GM18870 (cell line): Measurements from ENCODE around the gene SULT2A1.
"Not testable (repeated sequence)": the region's sequence is repeated elsewhere in the genome, so short reads cannot be mapped to it uniquely, and the experiment has no call there.

Source experiments
- ATAC-seq: cut with Tn5 transposase; IDR thresholded peaks from one replicate; pipeline ENCODE4 v1.9.1; 2021; ENCODE audit warnings: moderate library complexity; ENCODE audit not compliant: unreplicated experiment

The SULT2A1 gene

DNA sequence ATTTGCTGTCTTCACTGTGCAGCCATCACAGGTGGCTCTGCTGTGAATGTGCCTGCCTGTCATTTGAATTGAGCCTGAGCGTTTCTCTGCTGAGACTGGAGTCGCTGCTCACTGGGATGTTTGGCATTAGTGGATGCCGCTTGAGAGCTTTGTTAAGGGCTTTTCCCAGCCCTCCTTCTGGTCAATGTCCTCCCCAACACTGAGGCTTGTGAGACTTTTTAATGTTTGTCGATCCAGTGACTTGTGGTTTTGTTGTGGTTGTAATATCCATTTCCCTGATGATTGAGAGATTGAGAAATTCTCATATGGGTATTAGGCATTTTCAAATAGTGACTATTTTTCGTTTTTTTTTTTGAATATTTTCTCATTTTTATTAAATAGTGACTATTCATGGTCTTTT is 24.5 kb downstream of the SULT2A1 start:
- no peak for ATAC-seq

DNA sequence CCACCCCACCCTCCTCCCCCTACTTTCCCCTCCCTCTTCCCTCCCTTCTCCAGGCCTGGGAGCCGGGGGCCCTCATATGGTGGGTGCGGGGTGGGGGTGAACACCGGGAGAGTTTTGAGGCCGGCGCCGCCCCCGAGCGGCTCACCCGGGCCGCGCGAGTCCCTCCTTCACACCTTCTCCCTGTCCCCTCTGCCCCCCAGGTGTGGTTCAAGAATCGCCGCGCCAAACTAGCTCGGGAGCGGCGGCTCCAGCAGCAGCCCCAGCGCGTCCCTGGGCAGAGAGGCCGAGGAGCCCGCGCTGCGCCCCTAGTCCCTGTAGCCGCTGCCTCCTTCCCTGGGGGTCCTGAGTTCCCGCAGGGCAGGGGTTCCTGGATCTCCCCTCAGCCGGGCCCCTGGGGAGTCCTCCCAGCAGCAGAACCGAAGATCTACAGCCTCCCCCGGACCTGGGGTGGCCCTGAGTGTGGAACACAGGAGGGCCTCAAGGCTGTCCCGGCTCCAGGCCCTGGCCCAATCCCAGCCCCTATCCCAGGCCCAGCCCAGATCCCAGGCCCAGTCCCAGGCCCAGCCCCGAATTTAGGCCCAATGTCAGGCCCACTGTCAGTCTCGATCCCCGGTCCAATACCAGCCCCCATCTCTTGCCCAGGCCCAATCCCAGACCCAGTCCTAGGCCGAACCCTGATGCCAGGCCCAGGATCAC is 25.4 kb downstream of the SULT2A1 start:
- no peak for ATAC-seq

DNA sequence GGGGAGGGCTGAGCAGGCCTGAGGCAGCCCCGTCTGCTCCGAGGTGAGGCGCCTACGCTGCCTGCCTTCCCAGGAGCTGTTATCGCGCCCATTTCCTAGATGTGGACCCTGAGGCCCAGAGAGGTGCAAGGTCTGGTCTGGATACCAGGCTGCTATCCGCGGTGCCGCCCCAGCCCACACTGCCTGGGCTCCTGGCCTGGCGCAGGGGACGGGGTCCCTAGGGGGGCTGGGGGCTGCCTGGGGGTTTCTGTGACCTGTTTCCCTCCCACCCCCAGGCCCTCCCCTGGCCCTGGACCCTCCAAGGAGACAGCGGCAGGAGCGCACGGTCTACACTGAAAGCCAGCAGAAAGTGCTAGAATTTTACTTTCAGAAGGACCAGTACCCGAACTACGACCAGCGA is 26.3 kb downstream of the SULT2A1 start:
- ATAC-seq = not testable (repeated sequence)

DNA sequence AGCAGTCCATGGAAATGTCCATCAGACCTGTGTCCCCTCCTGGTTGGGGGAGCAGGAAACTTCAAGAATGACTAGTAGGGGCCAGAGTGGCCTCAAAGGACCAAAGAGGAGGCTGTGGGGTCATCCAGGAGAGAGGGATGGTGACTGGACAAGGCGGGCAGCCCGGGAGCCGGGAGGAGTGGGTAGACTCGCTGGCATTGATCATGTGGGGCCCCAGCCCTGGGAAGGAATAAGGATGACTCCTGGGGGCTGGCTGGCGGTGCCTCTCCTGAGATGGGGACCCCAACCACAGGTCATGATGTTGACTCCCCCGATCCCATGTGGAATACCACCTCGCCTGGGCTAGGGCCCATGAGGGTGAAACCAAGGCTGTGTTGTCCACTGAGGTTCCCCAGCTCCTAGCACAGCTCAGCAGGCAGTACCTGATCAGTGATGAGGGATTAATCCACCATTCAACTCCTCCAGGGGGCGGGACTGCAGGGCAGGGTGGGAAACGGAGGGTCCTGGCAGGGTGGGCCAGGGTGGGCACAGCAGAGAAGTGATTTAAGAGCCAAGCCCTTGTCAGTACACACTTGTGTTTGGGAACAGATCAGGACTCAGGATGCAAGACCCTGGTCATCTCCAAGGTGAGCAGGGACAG is 27.3 kb downstream of the SULT2A1 start, which contains the start of gene TPRX2:
TPRX2 (plus strand) TSS at position 590 of the 640 bp plus-strand sequence; CDS start at position 602, 12 bp downstream.
- ATAC-seq = not testable (repeated sequence)

DNA sequence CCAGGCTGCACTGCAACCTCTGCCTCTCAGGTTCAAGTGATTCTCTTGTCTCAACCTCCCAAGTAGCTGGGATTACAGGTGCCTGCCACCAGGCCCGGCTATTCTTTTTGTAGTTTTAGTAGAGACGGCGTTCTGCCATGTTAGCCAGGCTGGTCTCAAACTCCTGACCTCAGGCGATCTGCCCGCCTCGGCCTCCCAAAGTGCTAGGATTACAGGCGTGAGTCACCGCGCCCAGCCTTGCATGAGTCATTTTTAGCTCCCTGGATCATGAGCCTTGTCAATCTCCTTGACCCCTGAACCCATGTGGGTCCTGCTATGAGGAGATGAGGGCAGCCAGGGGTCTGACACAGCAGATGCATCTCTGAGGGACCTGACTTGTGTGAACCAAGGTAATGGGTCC is 27.9 kb downstream of the SULT2A1 start:
- not testable (repeated sequence) for ATAC-seq

DNA sequence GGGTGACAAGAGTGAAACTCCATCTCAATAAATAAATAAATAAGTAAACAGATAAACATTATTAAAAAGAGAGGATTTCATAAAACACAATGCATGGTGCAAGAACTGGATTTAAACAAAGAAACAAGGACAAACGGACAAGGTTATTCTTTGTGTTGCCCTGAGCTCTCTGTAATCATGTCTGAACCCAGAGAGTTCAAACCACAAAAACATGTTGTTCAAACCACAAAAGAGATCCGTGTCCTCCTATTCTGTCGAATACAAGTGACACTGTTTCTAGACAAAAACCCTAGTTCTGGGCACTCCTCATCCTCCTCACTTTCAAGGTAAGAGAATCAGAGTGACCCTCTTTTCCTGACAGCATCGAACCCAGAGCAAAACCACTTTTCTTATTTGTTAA is 31.7 kb downstream of the SULT2A1 start:
- no peak for ATAC-seq

DNA sequence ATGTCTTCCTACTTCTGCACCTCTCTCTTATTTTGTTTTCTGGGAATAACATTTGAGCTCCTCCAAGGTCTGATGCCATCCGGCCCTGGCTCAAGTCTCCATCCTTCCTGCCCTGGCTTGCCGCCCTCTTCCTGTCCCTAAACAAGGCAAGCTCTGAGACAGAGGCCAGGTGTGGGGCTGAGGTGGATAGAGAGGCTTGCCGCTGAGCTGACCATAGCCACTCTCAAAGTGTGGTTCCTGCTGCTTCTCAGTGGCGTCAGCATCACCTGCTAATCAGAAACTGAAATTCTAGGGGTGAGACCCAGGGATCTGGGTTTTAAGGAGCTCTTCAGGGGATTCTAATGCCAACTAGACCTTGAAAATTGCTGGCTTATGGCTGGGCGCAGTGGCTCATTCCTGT is 33.1 kb downstream of the SULT2A1 start:
- ATAC-seq = no peak

DNA sequence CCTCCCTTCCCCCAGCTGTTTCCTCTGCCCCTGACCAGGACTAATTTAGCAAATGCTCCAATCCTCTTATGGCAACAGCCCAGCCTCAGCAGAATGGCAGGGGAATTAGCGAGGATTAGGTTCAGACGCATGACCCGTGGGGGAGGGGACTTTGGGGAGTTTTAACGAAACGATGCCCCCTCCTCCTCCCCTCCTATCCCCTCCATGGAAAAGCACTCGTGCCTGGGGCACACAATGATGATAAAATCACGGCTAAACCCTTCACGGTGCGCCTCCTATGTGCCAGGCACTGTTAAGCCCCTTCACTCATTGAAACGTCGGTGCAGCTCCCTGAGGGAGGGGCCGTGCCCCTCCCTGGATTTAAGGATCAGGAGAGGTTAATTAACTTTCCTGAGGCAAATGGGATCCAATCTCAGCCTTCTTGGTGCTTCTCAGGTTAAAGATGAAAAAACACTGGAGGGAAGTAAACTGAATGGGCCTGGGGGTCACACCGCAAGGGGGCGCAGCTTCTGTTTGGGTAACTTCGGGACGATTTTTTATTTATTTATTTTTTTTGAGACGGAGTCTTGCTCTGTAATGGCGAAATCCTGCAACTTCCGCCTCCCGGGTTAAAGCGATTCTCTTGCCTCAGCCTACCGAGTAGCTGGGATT is 37.2 kb downstream of the SULT2A1 start:
- ATAC-seq = no peak

DNA sequence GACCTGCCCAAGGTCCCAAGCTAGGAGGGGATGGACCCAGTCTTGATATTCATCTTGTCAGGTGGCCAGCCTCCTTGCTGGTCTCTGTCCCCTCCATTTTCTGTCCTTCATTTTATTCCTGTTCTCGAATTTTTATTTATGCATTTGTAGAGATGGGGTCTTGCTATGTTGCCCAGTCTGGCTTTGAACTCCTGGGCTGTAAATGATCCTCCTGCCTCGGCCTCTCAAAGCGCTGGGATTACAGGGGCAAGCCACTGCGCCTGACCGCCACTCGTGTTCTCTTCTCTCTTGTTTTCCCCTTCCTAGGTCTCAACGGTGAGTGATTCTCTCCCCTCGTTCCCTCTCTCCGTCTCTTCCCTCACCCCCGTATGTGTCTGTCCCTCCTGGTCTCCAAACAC is 37.7 kb downstream of the SULT2A1 start:
- no peak for ATAC-seq

DNA sequence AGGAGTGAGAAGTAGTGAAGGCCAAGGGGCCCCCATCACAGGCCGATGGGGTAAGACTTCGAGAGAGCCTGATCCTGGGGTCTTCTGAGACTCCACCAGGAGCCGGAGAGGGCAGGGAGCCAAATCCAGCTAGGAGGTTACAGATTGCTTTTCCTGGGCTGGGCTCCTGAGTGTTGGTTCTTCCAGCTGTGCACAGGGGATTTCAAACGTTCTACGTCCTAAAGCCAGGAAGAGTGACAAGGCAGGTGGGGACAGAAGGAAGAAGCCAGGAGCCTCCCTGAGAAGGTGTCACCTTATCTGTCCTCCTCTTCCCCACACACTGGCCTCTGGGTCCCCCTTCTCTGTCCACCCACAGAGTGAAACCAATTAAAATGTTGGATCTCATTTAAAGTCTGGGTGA is 43.2 kb downstream of the SULT2A1 start:
- ATAC-seq = no peak

DNA sequence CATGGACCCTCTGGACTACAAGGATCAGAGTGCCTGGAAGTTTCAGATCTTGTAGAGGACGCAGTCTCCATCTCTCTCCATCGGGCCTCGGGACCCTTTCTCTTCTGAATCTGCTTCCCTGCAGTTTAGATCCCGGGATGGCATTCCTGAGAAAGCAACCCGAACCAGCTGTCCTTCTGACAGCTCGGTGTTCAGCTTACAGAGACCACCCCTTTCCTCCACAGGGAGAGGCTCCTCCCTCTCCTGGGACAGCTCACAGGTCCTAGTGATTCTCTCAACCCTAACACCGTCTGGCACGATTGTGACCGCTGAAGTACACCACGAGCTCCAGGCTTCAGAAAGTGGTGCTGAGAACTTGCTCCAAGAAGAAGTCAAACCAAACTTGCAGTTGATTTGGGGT is 46.2 kb downstream of the SULT2A1 start:
- no peak for ATAC-seq

DNA sequence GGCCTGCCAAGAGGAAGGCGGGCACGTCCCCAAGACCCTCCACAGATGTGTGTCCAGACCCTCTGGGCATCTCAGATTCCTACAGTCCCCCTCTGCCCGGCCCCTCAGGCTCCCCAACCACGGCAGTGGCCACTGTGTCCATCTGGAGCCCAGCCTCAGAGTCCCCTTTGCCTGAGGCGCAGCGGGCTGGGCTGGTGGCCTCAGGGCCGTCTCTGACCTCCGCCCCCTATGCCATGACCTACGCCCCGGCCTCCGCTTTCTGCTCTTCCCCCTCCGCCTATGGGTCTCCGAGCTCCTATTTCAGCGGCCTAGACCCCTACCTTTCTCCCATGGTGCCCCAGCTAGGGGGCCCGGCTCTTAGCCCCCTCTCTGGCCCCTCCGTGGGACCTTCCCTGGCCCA is 46.7 kb downstream of the SULT2A1 start:
- no peak for ATAC-seq

DNA sequence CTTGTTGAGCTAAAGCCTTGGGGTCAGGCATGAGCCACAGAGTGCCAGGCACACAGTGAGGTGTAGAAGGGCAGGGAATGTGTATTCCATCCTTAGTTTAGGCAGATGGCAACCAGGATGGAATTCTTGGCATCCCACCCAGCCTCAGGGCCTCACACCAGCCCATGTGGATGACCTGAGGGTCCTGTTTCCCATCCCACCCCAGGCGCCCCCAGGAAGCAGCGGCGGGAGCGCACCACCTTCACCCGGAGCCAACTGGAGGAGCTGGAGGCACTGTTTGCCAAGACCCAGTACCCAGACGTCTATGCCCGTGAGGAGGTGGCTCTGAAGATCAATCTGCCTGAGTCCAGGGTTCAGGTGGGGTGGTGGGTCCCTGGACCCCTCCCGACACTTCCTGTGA is 50.1 kb downstream of the SULT2A1 start:
- ATAC-seq = no peak

DNA sequence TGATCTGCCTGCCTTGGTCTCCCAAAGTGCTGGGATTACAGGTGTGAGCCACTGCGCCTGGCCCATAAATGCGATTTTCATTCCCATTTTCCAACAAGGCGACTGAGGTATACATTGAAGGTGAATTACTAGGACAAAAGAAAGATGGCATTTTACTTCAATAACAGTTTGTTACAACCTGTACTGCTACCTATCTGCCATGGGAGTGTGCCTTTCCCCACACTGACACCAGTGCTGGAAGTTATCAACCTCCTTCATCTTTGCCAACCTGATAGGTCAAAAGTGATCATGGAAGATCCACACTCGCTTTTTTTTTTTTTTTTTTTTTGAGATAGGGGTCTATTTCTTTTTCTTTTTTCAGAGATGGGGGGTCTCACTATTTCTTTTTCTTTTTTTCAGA is 53.4 kb downstream of the SULT2A1 start:
- no peak for ATAC-seq

DNA sequence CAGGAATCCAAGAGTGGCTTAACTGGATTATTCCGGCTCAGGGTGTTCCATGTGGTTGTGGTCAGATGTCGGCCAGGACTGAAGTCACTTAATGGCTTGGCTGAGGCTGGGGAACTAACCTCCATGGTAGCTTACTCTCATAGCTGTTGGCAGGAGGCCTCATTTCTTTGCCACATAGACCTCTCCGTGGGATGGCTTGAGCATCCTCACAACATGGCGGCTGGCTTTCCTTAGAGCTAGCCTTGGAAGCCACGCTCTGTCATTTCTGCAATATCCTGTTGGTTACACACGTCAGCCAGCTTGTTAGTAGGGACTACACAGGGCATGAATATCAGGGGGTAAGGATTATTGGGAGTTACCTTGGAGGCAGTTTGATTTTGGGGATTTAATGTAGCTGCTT is 59.3 kb downstream of the SULT2A1 start:
- no peak for ATAC-seq

DNA sequence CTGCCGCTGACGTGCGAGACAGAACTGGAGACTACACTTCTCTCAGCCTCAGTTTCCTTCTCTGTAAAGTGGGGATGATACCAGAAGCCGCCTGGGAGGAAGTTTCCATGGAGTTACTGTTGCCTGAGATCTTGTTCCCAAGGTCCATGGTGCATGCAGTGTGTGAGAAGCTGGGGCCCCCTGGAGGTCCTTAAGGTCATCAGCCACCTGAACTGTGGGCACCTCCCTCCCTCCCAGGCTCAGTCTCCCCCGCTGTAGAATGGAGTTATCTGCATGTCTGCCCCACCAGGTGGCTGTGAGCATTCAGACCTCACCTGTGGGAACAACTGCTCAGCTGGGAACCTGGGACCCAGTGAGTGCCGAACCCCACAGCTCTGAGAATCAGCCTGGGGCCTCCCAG is 61.7 kb downstream of the SULT2A1 start:
- no peak for ATAC-seq

DNA sequence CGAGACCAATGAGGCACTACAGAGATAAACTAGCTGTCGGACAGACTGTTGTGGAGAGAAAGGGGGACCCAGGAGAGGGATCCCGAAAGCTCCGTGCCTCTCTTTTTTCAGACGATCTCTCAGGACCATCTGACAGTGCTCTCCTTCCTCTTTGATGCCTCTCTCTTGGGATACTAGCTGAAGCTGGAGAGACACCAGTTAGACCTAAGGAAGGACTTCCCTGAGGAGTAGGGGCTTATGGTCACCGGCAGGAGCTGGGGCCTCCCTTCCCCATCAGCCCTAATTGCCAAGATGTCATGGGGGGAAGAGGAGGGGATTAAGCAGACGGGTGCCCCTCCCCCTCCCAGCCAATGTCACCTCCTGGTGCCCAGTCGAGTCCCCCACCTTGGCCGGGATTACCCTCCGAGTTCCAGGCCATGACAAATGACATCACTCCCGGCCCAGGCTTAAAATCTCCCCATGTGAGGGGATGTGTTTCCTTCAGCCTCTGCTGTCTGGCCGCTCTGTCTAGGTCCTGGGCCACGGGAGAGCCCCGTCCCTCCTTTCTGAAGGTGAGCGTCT is 64.6 kb downstream of the SULT2A1 start, which contains the start of gene CRX:
CRX (plus strand) TSS at position 478 of the 561 bp plus-strand sequence. CDS start 12,507 bp downstream, outside the sequence.
- no peak for ATAC-seq
